ENCODE data around the gene GNAQ. TPM values are rescaled to one million over a fixed set of nuclear protein-coding genes. Genes with fewer than 3 reads are reported as not detected.

The GNAQ gene
- total RNA-seq, 1 donor from 2014 or later = 0.20 TPM

- Mint-ChIP-seq H3K36me3 (ENCODE audit: low read depth) (no peaks in the 10 kb centered on the region), H3K9me3 (no peaks in the 10 kb centered on the region), H3K27ac (no peak overlapping the region), H3K4me1 (no peaks in the 10 kb centered on the region), H3K27me3 (peaks cover 16% of the 10 kb centered on the region), H3K4me3 (no peak overlapping the region)
- CTCF ChIA-PET = no interaction called here
- TF ChIP-seq CTCF (IDR thresholded peaks at IDR 0.05) = no peak
- ATAC-seq (ENCODE audit: low read depth) = no peak
- no peak for DNase-seq
- intact Hi-C loops (cut with micrococcal nuclease) = no loop called here
- POLR2A ChIA-PET = interaction anchor here (0.6 kb wide), 1 partner anchor 137 kb away, joined by 3 read pairs; no protein-coding TSS in a partner anchor
Observed at GRCh38 chr9:78047106-78047505, 15.5 kb upstream of the GNAQ start.

- Mint-ChIP-seq H3K27me3 (peaks cover 16% of the 10 kb centered on the region), H3K27ac (no peak overlapping the region), H3K4me1 (no peaks in the 10 kb centered on the region), H3K9me3 (no peaks in the 10 kb centered on the region), H3K36me3 (ENCODE audit: low read depth) (no peaks in the 10 kb centered on the region), H3K4me3 (no peak overlapping the region)
- POLR2A ChIA-PET = no interaction called here
- intact Hi-C loops (cut with micrococcal nuclease) = no loop called here
- ATAC-seq (ENCODE audit: low read depth) = no peak
- TF ChIP-seq CTCF (IDR thresholded peaks at IDR 0.05) = no peak
- CTCF ChIA-PET = interaction anchor here (1.6 kb wide), 1 partner anchor 11 kb away, joined by 6 read pairs; no protein-coding TSS in a partner anchor
- DNase-seq = no peak
Observed at GRCh38 chr9:78046112-78046511, 14.5 kb upstream of the GNAQ start.

- POLR2A ChIA-PET = no interaction called here
- CTCF ChIA-PET = interaction anchor here (1.6 kb wide), 1 partner anchor 10 kb away, joined by 6 read pairs; no protein-coding TSS in a partner anchor
- no peak for DNase-seq
- Mint-ChIP-seq H3K9me3 (no peaks in the 10 kb centered on the region), H3K36me3 (ENCODE audit: low read depth) (no peaks in the 10 kb centered on the region), H3K4me3 (no peak overlapping the region), H3K27me3 (peaks cover 21% of the 10 kb centered on the region), H3K27ac (no peak overlapping the region), H3K4me1 (no peaks in the 10 kb centered on the region)
- TF ChIP-seq CTCF (IDR thresholded peaks at IDR 0.05) = no peak
- no peak for ATAC-seq (ENCODE audit: low read depth)
- intact Hi-C loops (cut with micrococcal nuclease) = no loop called here
Observed at GRCh38 chr9:78044886-78045285, 13.3 kb upstream of the GNAQ start.

- ChIA-PET CTCF (no interaction called here), POLR2A (no interaction called here)
- intact Hi-C loops (cut with micrococcal nuclease) = no loop called here
- H3K4me3 Mint-ChIP-seq = no peak overlapping the region
- no peak for DNase-seq
- no peak for TF ChIP-seq CTCF (IDR thresholded peaks at IDR 0.05)
- no peak overlapping the region for H3K27ac Mint-ChIP-seq
- H3K27me3 Mint-ChIP-seq = peaks cover 15% of the 10 kb centered on the region
- H3K4me1 Mint-ChIP-seq = no peaks in the 10 kb centered on the region
- no peaks in the 10 kb centered on the region for H3K9me3 Mint-ChIP-seq
- no peak for ATAC-seq (ENCODE audit: low read depth)
- no peaks in the 10 kb centered on the region for H3K36me3 Mint-ChIP-seq (ENCODE audit: low read depth)
Observed at GRCh38 chr9:78044189-78044588, 12.6 kb upstream of the GNAQ start.

- DNase-seq (no peak), ATAC-seq (ENCODE audit: low read depth) (no peak)
- CTCF ChIA-PET = no interaction called here
- POLR2A ChIA-PET = interaction anchor here (0.7 kb wide), 1 partner anchor 1350 kb away, joined by 3 read pairs; no protein-coding TSS in a partner anchor
- no peaks in the 10 kb centered on the region for H3K4me1 Mint-ChIP-seq
- no peak for TF ChIP-seq CTCF (IDR thresholded peaks at IDR 0.05)
- peaks cover 20% of the 10 kb centered on the region for H3K27me3 Mint-ChIP-seq
- no peak overlapping the region for H3K4me3 Mint-ChIP-seq
- intact Hi-C loops (cut with micrococcal nuclease) = no loop called here
- no peak overlapping the region for H3K27ac Mint-ChIP-seq
- H3K36me3 Mint-ChIP-seq (ENCODE audit: low read depth) = no peaks in the 10 kb centered on the region
- H3K9me3 Mint-ChIP-seq = no peaks in the 10 kb centered on the region
Observed at GRCh38 chr9:78041971-78042370, 10.4 kb upstream of the GNAQ start.
